Right forelimb (tissue), 1 donor: ENCODE measurements around the gene CACNB2.

Experiments used
- DNase-seq: peaks from one replicate; pipeline ENCODE4 v3.0.0-alpha.2; 2018

Gene CACNB2

GRCh38 chr10:18303851-18304801, 163.9 kb downstream of the CACNB2 start:
- no peak for DNase-seq

- no peak for DNase-seq
These were observed 165.8 kb downstream of the CACNB2 start for GRCh38 chr10:18306031-18306430.

DNA sequence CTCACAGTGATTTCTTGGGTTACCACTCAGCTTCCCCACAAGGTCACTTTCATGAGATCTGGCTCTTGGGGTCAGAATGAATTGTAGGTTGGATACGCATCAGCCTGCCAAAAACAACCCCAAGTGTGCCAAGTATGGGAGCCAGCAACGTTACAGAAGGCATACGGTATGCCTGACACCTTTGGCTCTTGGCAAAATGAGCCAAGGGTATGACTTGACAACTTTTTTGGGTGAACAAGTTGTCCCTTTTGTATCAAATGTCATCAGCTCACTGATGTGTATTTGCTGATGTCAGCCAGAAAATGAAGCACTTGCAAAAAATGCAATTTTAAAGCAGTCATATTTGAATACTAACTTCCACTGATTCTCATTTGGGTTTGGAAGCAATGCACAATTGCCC, 168.4 kb downstream of the CACNB2 start:
- no peak for DNase-seq

- no peak for DNase-seq
These were observed 170.5 kb downstream of the CACNB2 start for GRCh38 chr10:18310761-18311160.

GRCh38 chr10:18312374-18313139, 172.3 kb downstream of the CACNB2 start:
- peak; percentile 46 for DNase-seq

DNA sequence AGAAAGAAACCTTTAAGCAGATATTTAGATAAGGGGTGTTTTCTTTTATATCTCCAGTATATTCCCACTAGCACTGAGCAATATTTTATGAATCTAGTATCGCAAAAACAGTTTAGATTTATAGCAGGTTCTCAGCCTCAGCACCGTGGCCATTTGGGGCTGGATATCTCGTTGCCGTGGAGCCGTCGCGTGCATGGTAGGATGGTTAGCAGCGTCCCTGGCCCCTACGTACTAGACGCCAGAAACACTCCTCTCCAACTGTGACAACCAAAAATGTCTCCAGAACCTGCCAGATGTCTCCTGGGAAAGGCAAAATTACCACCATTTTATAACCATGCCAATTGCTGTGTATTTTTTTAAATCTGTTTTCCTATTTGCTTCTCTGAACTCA, 172.9 kb downstream of the CACNB2 start:
- DNase-seq = no peak

GRCh38 chr10:18313626-18314025, 173.4 kb downstream of the CACNB2 start:
- no peak for DNase-seq

- DNase-seq = no peak
These were observed 179.4 kb downstream of the CACNB2 start for GRCh38 chr10:18319628-18320027.

DNA sequence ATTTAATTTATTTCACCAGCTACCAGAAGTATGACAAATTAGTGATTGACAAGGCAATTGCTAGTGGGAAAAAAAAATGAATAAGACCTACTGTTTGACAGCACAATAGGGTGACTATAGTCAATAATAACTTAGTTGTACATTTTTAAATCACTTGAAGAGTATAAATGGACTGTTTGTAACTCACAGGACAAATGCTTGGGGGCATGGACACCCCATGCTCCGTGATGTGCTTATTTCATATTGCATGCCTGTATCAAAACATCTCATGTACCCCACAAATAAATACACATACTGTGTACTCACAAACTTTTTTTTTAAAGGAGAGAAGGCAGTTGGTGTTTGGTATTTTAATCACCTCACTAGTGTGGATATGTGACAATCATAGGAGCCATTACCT, 181.1 kb downstream of the CACNB2 start:
- no peak for DNase-seq

- DNase-seq = no peak
These were observed 183.7 kb downstream of the CACNB2 start for GRCh38 chr10:18323916-18324315.

- no peak for DNase-seq
These were observed 185.2 kb downstream of the CACNB2 start for GRCh38 chr10:18325410-18325809.

GRCh38 chr10:18325889-18326531, 185.8 kb downstream of the CACNB2 start:
- no peak for DNase-seq

DNA sequence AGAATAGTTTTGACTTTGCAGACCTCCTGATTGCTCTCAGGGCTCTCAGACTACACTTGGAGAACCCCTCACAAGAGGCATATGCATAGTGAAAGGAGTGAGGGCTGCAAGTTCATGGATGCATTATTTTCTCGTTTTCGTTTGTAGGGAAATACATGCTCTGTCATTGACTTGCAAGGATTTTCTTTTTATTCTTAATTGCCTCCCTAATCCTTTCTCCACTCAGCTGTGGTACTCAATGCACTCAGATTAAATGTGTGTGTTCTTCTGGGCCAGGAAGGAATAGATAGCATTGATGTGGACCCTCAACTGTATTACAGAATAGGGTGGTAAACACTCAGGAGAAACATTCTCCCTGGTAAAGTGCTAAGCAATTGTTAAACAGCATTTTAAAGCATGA, 188.7 kb downstream of the CACNB2 start:
- no peak for DNase-seq

- DNase-seq = no peak
These were observed 191.8 kb downstream of the CACNB2 start for GRCh38 chr10:18332048-18332447.

DNA sequence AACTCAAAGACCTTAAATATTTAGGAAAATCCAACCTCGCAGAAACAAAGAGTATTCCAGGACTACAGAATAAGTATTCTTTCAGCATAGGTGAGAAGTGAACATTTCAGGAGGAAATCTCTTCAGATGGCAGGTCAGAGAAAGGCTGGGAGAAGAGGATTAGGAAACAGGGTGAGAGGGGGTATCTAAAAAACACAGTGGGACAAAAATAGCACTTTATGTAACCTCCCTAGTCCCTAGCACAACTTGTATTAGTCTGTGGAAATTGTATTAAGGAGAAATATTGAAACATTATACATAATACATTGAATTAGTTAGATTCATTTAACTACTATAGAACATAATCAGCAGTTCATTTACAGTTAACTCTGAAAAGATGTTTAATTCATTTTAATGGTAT, 192.3 kb downstream of the CACNB2 start:
- no peak for DNase-seq

DNA sequence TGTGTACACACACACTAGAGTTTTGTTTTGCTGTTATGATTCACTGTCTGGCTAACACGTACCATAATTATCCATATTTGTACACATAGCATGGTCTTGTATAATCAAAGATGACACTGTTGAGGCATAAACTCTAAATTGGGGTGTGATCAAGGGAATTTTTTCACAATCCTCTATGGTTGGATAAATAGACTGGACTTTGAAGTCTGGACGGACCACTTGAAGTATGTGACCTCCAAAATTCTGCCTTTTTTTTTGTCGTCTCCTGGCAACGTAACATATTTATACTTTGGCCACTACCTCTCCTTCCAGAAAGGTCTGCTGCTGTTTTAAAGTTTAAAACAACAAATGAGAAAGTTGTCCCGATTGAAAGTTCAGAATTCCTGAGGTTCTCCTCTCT, 193.4 kb downstream of the CACNB2 start:
- no peak for DNase-seq

DNA sequence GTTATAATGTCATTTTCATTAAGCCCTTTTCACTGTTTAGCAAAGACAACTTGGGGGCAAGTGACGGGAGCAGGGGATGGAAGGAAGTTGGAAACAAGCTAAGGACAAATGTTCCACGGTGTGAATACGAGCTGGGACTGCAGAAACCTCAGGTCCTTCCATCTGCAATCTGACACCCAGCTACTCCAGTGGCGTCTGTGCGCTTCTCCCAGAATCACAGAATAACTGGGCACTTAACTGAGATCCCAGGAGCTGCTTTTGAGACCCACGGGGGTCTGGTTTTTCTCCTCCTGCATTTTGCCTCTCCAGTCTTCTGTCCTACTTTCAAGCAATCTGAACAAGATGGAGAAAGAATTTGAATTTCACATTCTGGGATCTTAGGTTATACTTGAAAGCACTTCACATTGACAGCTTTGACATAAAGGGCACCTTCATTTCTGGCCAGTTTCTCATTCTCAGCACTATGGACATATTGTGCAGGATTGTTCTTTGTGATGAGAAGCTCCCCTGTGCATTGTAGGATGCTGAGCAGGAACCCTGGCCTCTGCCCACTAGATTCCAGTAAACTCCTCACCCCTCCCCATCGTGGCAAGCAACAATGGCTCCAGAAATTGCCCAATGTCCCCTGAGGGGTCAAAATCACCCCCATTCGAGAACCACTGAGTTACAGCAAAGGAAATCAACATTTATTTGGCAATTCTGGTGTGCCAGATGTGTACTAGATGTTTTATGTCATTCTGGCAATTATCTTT, 194.1 kb downstream of the CACNB2 start:
- DNase-seq = no peak

DNA sequence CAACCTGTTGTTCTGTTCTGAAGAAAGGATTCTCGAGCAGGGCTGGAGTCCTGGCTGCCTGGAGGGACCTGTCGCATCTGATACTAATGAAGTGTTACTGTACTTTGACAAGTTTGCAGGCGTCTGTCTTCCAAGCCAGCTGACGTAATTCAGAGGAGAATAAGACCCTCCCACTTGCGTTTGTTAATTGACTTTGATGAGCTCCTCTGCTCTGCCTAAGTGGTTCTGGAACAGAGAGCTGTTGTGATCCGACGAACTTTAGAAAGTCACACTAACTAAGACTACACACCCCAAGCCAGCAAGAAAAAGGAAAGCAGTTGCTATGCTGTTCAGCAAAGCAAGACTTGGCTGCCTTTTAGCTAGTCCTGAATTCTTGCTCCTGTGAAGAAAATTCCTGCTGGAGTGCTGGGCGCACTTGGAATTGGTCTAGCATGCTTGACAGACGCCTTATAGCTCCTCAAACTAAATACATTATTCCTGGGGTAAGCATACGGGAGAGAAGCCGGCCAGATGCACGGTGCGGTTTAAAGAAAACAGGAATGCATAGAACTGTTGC, 200.3 kb downstream of the CACNB2 start:
- peak; percentile 53 for DNase-seq

DNA sequence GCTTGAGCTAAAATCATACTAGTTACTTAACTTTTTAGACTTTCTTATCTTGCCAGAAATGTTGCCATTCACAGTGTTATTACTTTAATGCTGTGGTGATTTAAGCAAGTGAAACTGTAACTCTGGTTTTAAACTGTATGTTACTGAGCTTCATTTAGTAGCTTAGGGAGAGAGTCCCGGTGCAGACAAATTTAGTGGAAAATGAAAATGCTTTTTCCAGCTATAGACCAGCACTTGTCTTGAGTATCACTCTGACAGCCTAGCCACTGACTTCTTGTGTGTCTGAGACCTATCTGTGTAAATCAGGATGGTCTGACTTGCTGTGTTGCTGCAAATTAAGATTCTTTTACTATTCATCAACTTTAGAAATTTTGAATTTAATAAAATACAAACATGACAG, 200.8 kb downstream of the CACNB2 start:
- DNase-seq = no peak

DNA sequence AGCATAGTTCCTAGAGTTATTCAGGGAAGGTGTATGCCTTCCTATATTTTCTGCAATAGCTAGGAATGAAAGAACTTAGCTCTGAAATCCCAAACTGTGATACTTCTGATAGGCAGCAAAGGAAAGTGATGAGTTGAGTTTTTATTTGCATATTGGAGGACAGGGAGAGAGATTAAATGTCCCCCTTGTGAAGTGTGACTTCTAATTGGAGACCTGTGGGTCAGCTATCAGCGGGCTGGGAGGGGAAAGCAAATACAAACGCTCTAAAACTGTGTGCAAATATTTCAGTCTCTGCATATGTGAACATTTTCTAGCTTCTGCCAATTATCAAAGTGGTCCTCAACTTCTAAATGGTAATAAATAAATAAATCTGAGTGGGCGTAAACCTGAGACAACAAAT, 203.3 kb downstream of the CACNB2 start:
- no peak for DNase-seq

DNA sequence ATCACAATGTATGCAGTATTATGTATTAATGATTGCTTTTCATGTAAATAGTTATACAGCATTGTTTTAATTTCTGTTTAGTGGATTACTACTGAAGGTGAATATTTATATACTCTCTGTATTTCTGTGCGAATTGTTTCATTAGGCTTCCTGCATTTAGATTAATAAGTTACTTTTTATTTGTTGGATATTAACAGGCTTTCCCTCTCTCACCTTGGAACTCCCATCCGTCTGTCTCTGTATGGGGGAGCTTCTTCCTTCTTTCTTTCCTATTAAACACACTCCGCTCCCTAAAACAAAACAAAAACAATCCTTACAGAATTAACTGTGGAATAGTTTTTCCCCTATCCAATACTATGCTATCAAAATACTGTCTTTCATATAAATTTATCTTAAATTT, 205.1 kb downstream of the CACNB2 start:
- no peak for DNase-seq

GRCh38 chr10:18350340-18350739, 210.1 kb downstream of the CACNB2 start:
- DNase-seq = no peak

DNA sequence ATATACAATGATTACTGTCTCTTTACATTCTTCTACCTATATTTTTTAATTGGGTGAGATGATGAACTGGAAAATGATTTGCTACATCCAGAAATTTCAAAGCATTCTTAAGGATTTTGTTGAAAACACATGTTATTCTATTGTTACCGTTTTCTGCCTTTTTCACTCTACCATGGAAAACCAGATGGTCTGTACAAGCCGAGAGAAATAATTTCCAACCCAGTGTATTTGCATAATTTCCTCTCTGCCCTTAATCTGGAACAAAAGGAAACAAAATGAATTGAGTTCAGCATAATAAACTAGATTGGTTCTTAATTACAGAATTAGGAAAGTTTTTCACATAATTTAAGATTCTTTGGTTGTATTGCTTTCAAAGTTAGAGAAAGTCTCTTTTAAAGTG, 211.2 kb downstream of the CACNB2 start:
- DNase-seq = no peak
